Dendritic cell treated with granulocyte-macrophage colony-stimulating factor and Interleukin-4, amounts not matched to agents 40 ng/mL and 50 ng/mL, for 4 days (primary cell): ENCODE measurements around the gene HTR3E.
"Not testable (repeated sequence)": the region's sequence is repeated elsewhere in the genome, so short reads cannot be mapped to it uniquely, and the experiment has no call there.

Experiments used
- H3K27ac Mint-ChIP-seq: one replicate; pipeline ENCODE4 v1.8.0; 2022; ENCODE audit warnings: mild to moderate bottlenecking, mixed read lengths
- H3K27me3 Mint-ChIP-seq: one replicate; pipeline ENCODE4 v1.8.0; 2022; ENCODE audit warnings: mild to moderate bottlenecking, mixed read lengths
- H3K36me3 Mint-ChIP-seq: one replicate; pipeline ENCODE4 v1.8.0; 2022; ENCODE audit warnings: low read depth, mixed read lengths
- H3K4me1 Mint-ChIP-seq: one replicate; pipeline ENCODE4 v1.8.0; 2022; ENCODE audit warnings: low read depth, mixed read lengths
- H3K4me3 Mint-ChIP-seq: one replicate; pipeline ENCODE4 v1.8.0; 2022; ENCODE audit warnings: mild to moderate bottlenecking, moderate library complexity, mixed read lengths
- H3K9me3 Mint-ChIP-seq: one replicate; pipeline ENCODE4 v1.8.0; 2022; ENCODE audit warnings: mixed read lengths
- intact Hi-C: fragments of 100-400 bp; cut with micrococcal nuclease; formaldehyde crosslinking; loops from one replicate; pipeline ENCODE4 v1.15.0; 2022

The HTR3E gene

GRCh38 chr3:184096811-184097383 lies at the start of gene HTR3E:
Gene HTR3E (plus strand): TSS chr3:184097064. CDS start chr3:184097530, 466 bp downstream.
- Mint-ChIP-seq H3K36me3 (no peaks in the 10 kb centered on the region), H3K4me1 (no peaks in the 10 kb centered on the region), H3K9me3 (peaks cover 15% of the 10 kb centered on the region), H3K27me3 (peaks cover 11% of the 10 kb centered on the region), H3K4me3 (no peak within 1 kb of the TSS), H3K27ac (no peak within 1 kb of the TSS)
- intact Hi-C loops, result no loop called here

- Mint-ChIP-seq H3K36me3 (no peaks in the 10 kb centered on the region), H3K27me3 (peaks cover 5% of the 10 kb centered on the region), H3K4me1 (peaks cover 6% of the 10 kb centered on the region), H3K9me3 (no peaks in the 10 kb centered on the region), H3K4me3 (no peak overlapping the region), H3K27ac (no peak overlapping the region)
- intact Hi-C loops, result no loop called here
Measured at GRCh38 chr3:184050217-184050847, 46.5 kb upstream of the HTR3E start.

- Mint-ChIP-seq H3K4me3 (no peak within 1 kb of the TSS), H3K36me3 (no peaks in the 10 kb centered on the region), H3K4me1 (peaks cover 6% of the 10 kb centered on the region), H3K27me3 (peaks cover 5% of the 10 kb centered on the region), H3K9me3 (no peaks in the 10 kb centered on the region), H3K27ac (no peak within 1 kb of the TSS)
- intact Hi-C loops, result no loop called here
Measured at GRCh38 chr3:184052767-184053166, 44.1 kb upstream of the HTR3E start, which contains the start of gene HTR3C. Gene HTR3C (plus strand): TSS chr3:184053047. CDS start chr3:184053081, 34 bp downstream.

- no peaks in the 10 kb centered on the region for H3K27me3 Mint-ChIP-seq
- H3K4me3 Mint-ChIP-seq, result no peak overlapping the region
- intact Hi-C loops, result no loop called here
- no peaks in the 10 kb centered on the region for H3K9me3 Mint-ChIP-seq
- no peaks in the 10 kb centered on the region for H3K36me3 Mint-ChIP-seq
- no peak overlapping the region for H3K27ac Mint-ChIP-seq
- H3K4me1 Mint-ChIP-seq, result no peaks in the 10 kb centered on the region
Measured at GRCh38 chr3:184058029-184058428, 38.8 kb upstream of the HTR3E start.

GRCh38 chr3:184059424-184059823 lies 37.4 kb upstream of the HTR3E start:
- Mint-ChIP-seq H3K4me1 (no peaks in the 10 kb centered on the region), H3K27me3 (peaks cover 3% of the 10 kb centered on the region), H3K27ac (no peak overlapping the region), H3K9me3 (no peaks in the 10 kb centered on the region), H3K4me3 (no peak overlapping the region), H3K36me3 (no peaks in the 10 kb centered on the region)
- intact Hi-C loops, result no loop called here

GRCh38 chr3:184062637-184063036 lies 34.2 kb upstream of the HTR3E start:
- H3K27me3 Mint-ChIP-seq, result peaks cover 5% of the 10 kb centered on the region
- H3K9me3 Mint-ChIP-seq, result no peaks in the 10 kb centered on the region
- H3K4me3 Mint-ChIP-seq, result no peak overlapping the region
- H3K4me1 Mint-ChIP-seq, result no peaks in the 10 kb centered on the region
- no peaks in the 10 kb centered on the region for H3K36me3 Mint-ChIP-seq
- no peak overlapping the region for H3K27ac Mint-ChIP-seq
- intact Hi-C loops, result no loop called here

- intact Hi-C loops, result no loop called here
- no peak overlapping the region for H3K4me3 Mint-ChIP-seq
- H3K27ac Mint-ChIP-seq, result no peak overlapping the region
- peaks cover 8% of the 10 kb centered on the region for H3K27me3 Mint-ChIP-seq
- peaks cover 9% of the 10 kb centered on the region for H3K9me3 Mint-ChIP-seq
- H3K36me3 Mint-ChIP-seq, result no peaks in the 10 kb centered on the region
- no peaks in the 10 kb centered on the region for H3K4me1 Mint-ChIP-seq
Measured at GRCh38 chr3:184066211-184066610, 30.7 kb upstream of the HTR3E start.

- no peaks in the 10 kb centered on the region for H3K36me3 Mint-ChIP-seq
- no peaks in the 10 kb centered on the region for H3K4me1 Mint-ChIP-seq
- H3K4me3 Mint-ChIP-seq, result no peak overlapping the region
- H3K9me3 Mint-ChIP-seq, result peaks cover 11% of the 10 kb centered on the region
- peaks cover 8% of the 10 kb centered on the region for H3K27me3 Mint-ChIP-seq
- intact Hi-C loops, result no loop called here
- H3K27ac Mint-ChIP-seq, result no peak overlapping the region
Measured at GRCh38 chr3:184067573-184068055, 29.2 kb upstream of the HTR3E start.

- peaks cover 8% of the 10 kb centered on the region for H3K27me3 Mint-ChIP-seq
- H3K36me3 Mint-ChIP-seq, result no peaks in the 10 kb centered on the region
- no peaks in the 10 kb centered on the region for H3K4me1 Mint-ChIP-seq
- no peak overlapping the region for H3K27ac Mint-ChIP-seq
- intact Hi-C loops, result no loop called here
- H3K4me3 Mint-ChIP-seq, result no peak overlapping the region
- peaks cover 11% of the 10 kb centered on the region for H3K9me3 Mint-ChIP-seq
Measured at GRCh38 chr3:184068344-184068743, 28.5 kb upstream of the HTR3E start.

- H3K27ac Mint-ChIP-seq, H3K27me3 Mint-ChIP-seq, intact Hi-C loops, H3K36me3 Mint-ChIP-seq, H3K4me1 Mint-ChIP-seq, H3K4me3 Mint-ChIP-seq: not testable (repeated sequence)
- H3K9me3 Mint-ChIP-seq, result peaks cover 11% of the 10 kb centered on the region
Measured at GRCh38 chr3:184071142-184071541, 25.7 kb upstream of the HTR3E start.

GRCh38 chr3:184073621-184074020 lies 23.2 kb upstream of the HTR3E start:
- Mint-ChIP-seq H3K4me1 (no peaks in the 10 kb centered on the region), H3K27ac (no peak overlapping the region), H3K9me3 (peaks cover 11% of the 10 kb centered on the region), H3K27me3 (peaks cover 3% of the 10 kb centered on the region), H3K36me3 (no peaks in the 10 kb centered on the region), H3K4me3 (no peak overlapping the region)
- intact Hi-C loops, result no loop called here

- peaks cover 3% of the 10 kb centered on the region for H3K27me3 Mint-ChIP-seq
- intact Hi-C loops, result no loop called here
Measured at GRCh38 chr3:184075901-184076300, 21.0 kb upstream of the HTR3E start.

GRCh38 chr3:184077881-184078280 lies 19.0 kb upstream of the HTR3E start:
- peaks cover 1% of the 10 kb centered on the region for H3K27me3 Mint-ChIP-seq
- no peak overlapping the region for H3K27ac Mint-ChIP-seq
- no peaks in the 10 kb centered on the region for H3K4me1 Mint-ChIP-seq
- H3K9me3 Mint-ChIP-seq, result peaks cover 5% of the 10 kb centered on the region
- intact Hi-C loops, result no loop called here
- H3K36me3 Mint-ChIP-seq, result no peaks in the 10 kb centered on the region
- H3K4me3 Mint-ChIP-seq, result no peak overlapping the region

More at GRCh38 chr3:184075901-184076300, 21.0 kb upstream of the HTR3E start:
- Mint-ChIP-seq H3K4me1 (no peaks in the 10 kb centered on the region), H3K36me3 (no peaks in the 10 kb centered on the region), H3K27ac (no peak overlapping the region), H3K4me3 (no peak overlapping the region), H3K9me3 (peaks cover 6% of the 10 kb centered on the region)

- no peak overlapping the region for H3K27ac Mint-ChIP-seq
- H3K9me3 Mint-ChIP-seq, result peaks cover 15% of the 10 kb centered on the region
- peaks cover 1% of the 10 kb centered on the region for H3K27me3 Mint-ChIP-seq
- no peaks in the 10 kb centered on the region for H3K4me1 Mint-ChIP-seq
- no peak overlapping the region for H3K4me3 Mint-ChIP-seq
- intact Hi-C loops, result no loop called here
- no peaks in the 10 kb centered on the region for H3K36me3 Mint-ChIP-seq
Measured at GRCh38 chr3:184078851-184079250, 18.0 kb upstream of the HTR3E start.
